ENCODE results near the gene PLCB2.

GRCh38 chr15:40338041-40338657, 30.4 kb upstream of the PLCB2 start:
- TF ChIP-seq REST (IDR thresholded peaks at IDR 0.05; ENCODE audit: insufficient read depth in 1 of 2, low read depth in 2 of 2, low read length in 2 of 2) (no peak), POLR2AphosphoS5 (IDR thresholded peaks at IDR 0.05; ENCODE audit: low read depth, low read length) (no peak), TAF1 (IDR thresholded peaks at IDR 0.05; ENCODE audit: borderline replicate concordance, insufficient read depth, low read length) (no peak)
